ENCODE measurements around the gene ZP4.

DNA sequence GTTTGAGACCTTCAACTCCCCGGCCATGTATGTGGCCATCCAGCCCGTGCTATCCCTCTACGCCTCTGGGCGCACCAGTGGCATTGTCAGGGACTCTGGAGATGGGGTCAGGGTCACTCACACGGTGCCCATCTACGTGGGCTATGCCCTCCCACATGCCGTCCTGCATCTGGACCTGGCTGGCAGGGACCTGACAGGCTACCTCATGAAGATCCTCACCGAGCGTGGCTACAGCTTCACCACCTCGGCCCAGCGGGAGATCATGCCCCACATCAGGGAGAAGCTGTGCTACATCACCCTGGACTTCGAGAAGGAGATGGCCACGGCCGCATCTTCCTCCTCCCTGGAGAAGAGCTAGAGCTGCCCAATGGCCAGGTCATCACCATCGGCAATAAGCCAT lies 36.5 kb upstream of the ZP4 start:
- TF ChIP-seq, protein P1, sequence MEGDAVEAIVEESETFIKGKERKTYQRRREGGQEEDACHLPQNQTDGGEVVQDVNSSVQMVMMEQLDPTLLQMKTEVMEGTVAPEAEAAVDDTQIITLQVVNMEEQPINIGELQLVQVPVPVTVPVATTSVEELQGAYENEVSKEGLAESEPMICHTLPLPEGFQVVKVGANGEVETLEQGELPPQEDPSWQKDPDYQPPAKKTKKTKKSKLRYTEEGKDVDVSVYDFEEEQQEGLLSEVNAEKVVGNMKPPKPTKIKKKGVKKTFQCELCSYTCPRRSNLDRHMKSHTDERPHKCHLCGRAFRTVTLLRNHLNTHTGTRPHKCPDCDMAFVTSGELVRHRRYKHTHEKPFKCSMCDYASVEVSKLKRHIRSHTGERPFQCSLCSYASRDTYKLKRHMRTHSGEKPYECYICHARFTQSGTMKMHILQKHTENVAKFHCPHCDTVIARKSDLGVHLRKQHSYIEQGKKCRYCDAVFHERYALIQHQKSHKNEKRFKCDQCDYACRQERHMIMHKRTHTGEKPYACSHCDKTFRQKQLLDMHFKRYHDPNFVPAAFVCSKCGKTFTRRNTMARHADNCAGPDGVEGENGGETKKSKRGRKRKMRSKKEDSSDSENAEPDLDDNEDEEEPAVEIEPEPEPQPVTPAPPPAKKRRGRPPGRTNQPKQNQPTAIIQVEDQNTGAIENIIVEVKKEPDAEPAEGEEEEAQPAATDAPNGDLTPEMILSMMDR (conservative IDR thresholded peaks at IDR 0.05; ENCODE audit: low read depth, low read length), result no peak
- TF ChIP-seq EZH2 (IDR thresholded peaks at IDR 0.05; ENCODE audit: borderline replicate concordance, low read depth, low read length, poor library complexity, severe bottlenecking), result no peak

All from A673 (cell line).